Measurements from ENCODE around the gene PPP1R16B. TPM values are rescaled to one million over a fixed set of nuclear protein-coding genes. Genes with fewer than 3 reads are reported as not detected.
A peak's percentile ranks its signal among the peaks of the same experiment; 100 is the strongest.

The PPP1R16B gene
- total RNA-seq, 1 donor from 2014 or later, result 46.9 TPM

DNA sequence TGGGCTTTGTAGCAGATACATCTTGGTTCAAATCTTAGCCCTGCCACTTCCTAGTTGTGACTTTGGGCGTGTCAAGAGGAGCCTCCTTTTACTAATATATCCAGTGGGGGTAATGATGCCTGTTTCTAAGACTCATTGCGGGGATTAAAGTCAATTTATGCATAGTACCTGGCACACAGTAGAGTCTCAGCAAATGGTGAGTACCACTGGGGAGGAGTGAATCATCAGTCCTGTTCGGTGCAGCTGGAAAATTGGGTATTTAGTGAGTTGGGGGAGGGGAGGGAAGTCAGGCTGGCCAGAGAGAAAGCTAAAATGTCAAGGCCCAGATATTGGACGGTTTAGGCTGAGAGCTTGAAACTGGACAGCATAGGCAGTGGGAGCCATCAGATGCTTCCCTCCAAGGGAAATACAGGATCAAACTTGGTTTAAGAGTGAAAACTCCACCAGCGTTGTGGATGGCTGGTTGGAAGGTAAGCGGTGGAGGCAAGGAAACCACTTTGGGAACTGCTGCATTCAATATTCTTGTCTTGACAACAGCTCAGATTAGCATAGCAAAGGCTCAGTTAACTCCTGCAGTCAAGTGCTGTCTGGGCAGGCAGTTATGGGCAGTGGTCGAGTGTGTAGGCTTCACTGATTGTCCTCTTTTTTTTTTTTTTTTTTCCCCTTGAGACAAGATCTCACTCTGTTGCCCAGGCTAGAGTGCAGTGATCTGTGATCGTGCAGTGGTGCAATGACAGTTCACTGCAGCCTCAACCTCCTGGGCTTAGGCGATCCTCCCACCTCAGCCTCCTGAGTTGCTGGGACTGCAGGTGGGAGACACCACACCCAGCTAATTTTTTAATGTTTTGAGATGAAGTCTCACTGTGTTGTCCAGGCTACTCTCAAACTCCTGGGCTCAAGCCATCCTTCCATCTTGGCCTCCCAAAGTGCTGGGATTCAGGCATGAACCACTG lies 12.9 kb downstream of the PPP1R16B start:
- no peak for DNase-seq (ENCODE audit: low spot score)
- no peak overlapping the region for H3K4me3 Mint-ChIP-seq (ENCODE audit: unreplicated experiment)
- no peaks in the 10 kb centered on the region for H3K27me3 Mint-ChIP-seq (ENCODE audit: unreplicated experiment)
- H3K4me1 Mint-ChIP-seq (ENCODE audit: unreplicated experiment), result peaks cover 35% of the 10 kb centered on the region
- TF ChIP-seq, protein P1, sequence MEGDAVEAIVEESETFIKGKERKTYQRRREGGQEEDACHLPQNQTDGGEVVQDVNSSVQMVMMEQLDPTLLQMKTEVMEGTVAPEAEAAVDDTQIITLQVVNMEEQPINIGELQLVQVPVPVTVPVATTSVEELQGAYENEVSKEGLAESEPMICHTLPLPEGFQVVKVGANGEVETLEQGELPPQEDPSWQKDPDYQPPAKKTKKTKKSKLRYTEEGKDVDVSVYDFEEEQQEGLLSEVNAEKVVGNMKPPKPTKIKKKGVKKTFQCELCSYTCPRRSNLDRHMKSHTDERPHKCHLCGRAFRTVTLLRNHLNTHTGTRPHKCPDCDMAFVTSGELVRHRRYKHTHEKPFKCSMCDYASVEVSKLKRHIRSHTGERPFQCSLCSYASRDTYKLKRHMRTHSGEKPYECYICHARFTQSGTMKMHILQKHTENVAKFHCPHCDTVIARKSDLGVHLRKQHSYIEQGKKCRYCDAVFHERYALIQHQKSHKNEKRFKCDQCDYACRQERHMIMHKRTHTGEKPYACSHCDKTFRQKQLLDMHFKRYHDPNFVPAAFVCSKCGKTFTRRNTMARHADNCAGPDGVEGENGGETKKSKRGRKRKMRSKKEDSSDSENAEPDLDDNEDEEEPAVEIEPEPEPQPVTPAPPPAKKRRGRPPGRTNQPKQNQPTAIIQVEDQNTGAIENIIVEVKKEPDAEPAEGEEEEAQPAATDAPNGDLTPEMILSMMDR (IDR thresholded peaks at IDR 0.05; ENCODE audit: unreplicated experiment), result no peak
- peaks cover 26% of the 10 kb centered on the region for H3K36me3 Mint-ChIP-seq (ENCODE audit: low read depth, unreplicated experiment)
- no peaks in the 10 kb centered on the region for H3K9me3 Mint-ChIP-seq (ENCODE audit: unreplicated experiment)
- no peak overlapping the region for H3K27ac Mint-ChIP-seq (ENCODE audit: unreplicated experiment)

GRCh38 chr20:38825571-38825900 lies 20.0 kb downstream of the PPP1R16B start:
- Mint-ChIP-seq H3K4me3 (ENCODE audit: unreplicated experiment) (peak overlapping the region; percentile 15), H3K9me3 (ENCODE audit: unreplicated experiment) (no peaks in the 10 kb centered on the region)

GRCh38 chr20:38825901-38826625 lies 20.6 kb downstream of the PPP1R16B start:
- TF ChIP-seq, protein P1 (IDR thresholded peaks at IDR 0.05; ENCODE audit: unreplicated experiment), result no peak
- Mint-ChIP-seq H3K27ac (ENCODE audit: unreplicated experiment) (peak overlapping the region; percentile 55), H3K36me3 (ENCODE audit: low read depth, unreplicated experiment) (peaks cover 28% of the 10 kb centered on the region), H3K4me3 (ENCODE audit: unreplicated experiment) (peak overlapping the region; percentile 15), H3K9me3 (ENCODE audit: unreplicated experiment) (no peaks in the 10 kb centered on the region), H3K4me1 (ENCODE audit: unreplicated experiment) (peaks cover 72% of the 10 kb centered on the region), H3K27me3 (ENCODE audit: unreplicated experiment) (peaks cover 9% of the 10 kb centered on the region)
- DNase-seq (ENCODE audit: low spot score), result no peak

More at GRCh38 chr20:38825571-38825900, 20.0 kb downstream of the PPP1R16B start:
- Mint-ChIP-seq H3K27ac (ENCODE audit: unreplicated experiment) (peak overlapping the region; percentile 55), H3K27me3 (ENCODE audit: unreplicated experiment) (peaks cover 9% of the 10 kb centered on the region), H3K36me3 (ENCODE audit: low read depth, unreplicated experiment) (peaks cover 28% of the 10 kb centered on the region), H3K4me1 (ENCODE audit: unreplicated experiment) (peaks cover 66% of the 10 kb centered on the region)
- DNase-seq (ENCODE audit: low spot score), result no peak
- TF ChIP-seq, protein P1 (IDR thresholded peaks at IDR 0.05; ENCODE audit: unreplicated experiment), result no peak

- DNase-seq (ENCODE audit: low spot score), result no peak
- TF ChIP-seq, protein P1 (IDR thresholded peaks at IDR 0.05; ENCODE audit: unreplicated experiment), result no peak
- H3K4me1 Mint-ChIP-seq (ENCODE audit: unreplicated experiment), result peaks cover 82% of the 10 kb centered on the region
These were observed 22.3 kb downstream of the PPP1R16B start for GRCh38 chr20:38827770-38828281.

More at GRCh38 chr20:38827770-38828281, 22.3 kb downstream of the PPP1R16B start:
- peaks cover 11% of the 10 kb centered on the region for H3K27me3 Mint-ChIP-seq (ENCODE audit: unreplicated experiment)
- H3K4me3 Mint-ChIP-seq (ENCODE audit: unreplicated experiment), result peak overlapping the region; percentile 74
- H3K27ac Mint-ChIP-seq (ENCODE audit: unreplicated experiment), result peak overlapping the region; percentile 93
- no peaks in the 10 kb centered on the region for H3K9me3 Mint-ChIP-seq (ENCODE audit: unreplicated experiment)
- H3K36me3 Mint-ChIP-seq (ENCODE audit: low read depth, unreplicated experiment), result peaks cover 27% of the 10 kb centered on the region
